Measurements from ENCODE around the gene AXL.
"Not testable (repeated sequence)": the region's sequence is repeated elsewhere in the genome, so short reads cannot be mapped to it uniquely, and the experiment has no call there.

The AXL gene

GRCh38 chr19:41206926-41207750, 11.9 kb upstream of the AXL start:
- DNase-seq, result no peak

GRCh38 chr19:41214161-41214560, 4.9 kb upstream of the AXL start:
- DNase-seq, result no peak

- DNase-seq, result no peak
These were observed 1.3 kb upstream of the AXL start for GRCh38 chr19:41217741-41218140.

DNA sequence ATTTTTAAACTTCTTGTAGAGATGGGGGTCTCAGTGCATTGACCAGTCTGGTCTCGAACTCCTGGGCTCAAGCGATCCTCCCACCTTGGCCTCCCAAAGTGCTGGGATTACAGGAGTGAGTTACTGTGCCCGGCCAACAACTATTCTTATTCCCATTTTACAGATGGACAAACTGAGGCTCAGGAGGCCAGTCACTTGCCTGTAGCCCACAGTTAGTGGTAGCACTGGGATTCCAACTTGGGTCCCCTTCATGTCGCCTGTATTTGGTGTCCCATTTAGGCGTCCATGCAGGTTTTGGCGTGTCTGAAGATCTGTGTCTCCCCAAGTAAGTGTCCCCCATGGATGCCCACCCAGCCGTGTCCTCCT, 791 bp upstream of the AXL start:
- DNase-seq, result no peak

DNA sequence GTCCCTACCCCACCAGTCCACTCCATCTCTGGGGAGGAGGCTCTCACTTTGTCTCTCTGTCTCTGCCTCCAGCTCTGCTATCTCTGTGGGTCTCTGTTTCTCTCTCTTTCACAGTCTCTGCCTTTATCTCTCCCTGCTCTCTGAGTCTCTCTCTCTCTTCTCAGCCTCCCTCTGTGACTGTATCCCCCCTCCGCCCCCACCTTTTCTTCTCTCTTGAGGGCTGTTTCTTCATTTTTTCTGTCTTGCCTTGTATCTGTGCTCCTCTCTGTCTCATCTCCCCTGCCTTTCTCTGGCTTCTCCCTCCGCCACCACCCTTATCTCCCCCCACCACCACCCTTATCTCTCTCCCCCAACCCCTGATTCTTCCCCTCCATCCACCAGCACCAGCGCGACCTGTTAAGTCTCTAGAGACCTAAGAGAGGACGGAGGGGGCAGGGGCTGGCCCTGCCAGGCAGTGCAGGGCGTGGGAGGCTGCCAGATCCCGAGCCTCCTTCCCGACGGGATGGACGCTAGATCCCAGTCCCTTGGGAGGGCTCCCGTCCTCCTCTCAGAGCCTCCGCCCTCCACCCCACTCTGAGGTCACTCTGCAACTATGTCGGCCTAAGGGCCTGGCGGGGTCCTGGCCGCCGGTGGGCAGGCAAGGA, 1.0 kb downstream of the AXL start:
- no peak for DNase-seq

DNA sequence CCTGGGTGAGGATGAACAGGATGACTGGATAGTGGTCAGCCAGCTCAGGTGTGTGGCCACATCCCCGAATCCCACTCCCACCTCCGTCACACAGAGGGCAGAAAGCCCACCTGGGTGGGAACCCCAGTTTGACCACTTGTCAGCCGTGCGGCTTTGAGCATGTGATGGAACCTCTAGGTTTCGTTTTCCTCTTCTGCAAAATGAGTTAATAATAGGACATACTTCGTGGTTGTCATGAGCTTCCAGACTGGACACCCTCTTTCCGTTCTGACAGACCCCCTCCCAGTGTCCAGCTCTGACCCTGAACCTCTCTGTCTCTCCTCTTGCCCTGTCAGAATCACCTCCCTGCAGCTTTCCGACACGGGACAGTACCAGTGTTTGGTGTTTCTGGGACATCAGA, 1.8 kb downstream of the AXL start:
- DNase-seq, result no peak

GRCh38 chr19:41221514-41222205, 2.6 kb downstream of the AXL start:
- no peak for DNase-seq

GRCh38 chr19:41222240-41222639, 3.2 kb downstream of the AXL start:
- no peak for DNase-seq

DNA sequence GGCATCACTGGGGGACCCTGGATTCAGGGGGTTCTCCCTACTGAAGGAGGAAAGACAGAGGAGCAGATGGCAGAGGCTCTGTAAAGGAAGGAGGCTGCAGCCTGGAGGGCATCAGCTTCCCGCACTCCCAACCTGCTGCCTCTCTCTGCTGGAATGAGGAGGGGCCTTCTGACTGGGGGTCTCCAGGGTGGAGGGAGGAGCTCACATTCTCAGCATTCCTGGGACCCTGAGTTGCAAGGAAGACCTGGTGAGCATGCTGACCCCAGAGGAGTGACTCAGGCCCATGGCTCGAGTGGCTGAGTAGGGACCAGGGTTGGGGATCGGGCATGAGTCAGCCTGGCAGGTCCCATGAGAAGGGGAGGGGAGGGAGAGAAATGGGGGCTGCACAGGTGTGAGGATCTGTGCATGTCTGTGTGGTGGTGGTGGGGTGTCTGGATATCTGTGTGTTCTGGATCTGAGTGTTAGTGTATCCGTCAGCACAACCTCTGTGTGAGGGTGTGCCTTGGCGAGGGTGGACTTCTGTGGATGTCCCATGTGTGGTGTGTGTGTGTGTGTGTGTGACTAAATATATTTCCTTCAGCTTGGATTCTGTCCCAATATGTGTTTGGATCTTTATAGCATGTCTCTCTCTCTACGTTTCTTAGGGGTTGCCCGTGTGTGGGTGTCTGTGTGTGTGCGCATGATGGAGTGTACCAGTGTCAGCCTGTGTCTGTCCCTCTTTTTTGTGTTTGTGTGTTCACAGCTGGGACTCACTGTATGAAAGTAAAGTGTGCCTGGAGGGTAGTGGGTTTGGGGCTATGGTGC, 4.6 kb downstream of the AXL start:
- no peak for DNase-seq

DNA sequence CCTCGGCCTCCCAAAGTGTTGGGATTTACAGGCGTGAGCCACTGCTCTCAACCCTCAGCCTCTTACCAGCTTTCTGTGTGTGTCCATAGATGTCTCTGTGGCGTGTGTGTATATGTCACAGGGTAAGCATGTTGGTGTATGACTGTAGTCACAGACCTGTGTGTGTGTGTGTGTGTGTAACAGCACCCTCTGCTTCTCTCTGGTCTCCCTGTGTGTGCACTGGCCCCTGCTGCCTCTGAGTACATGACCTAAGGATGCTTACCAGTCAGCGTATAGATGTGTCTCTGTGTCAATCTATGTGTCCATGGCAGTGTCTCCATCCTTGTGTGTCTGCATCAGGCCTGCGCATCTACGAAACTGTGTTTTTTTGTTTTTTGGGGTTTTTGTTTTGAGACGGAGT, 5.6 kb downstream of the AXL start:
- no peak for DNase-seq

- DNase-seq, result peak in 1 of 2 donors; percentile 39
These were observed 6.4 kb downstream of the AXL start for GRCh38 chr19:41225238-41226052.

DNA sequence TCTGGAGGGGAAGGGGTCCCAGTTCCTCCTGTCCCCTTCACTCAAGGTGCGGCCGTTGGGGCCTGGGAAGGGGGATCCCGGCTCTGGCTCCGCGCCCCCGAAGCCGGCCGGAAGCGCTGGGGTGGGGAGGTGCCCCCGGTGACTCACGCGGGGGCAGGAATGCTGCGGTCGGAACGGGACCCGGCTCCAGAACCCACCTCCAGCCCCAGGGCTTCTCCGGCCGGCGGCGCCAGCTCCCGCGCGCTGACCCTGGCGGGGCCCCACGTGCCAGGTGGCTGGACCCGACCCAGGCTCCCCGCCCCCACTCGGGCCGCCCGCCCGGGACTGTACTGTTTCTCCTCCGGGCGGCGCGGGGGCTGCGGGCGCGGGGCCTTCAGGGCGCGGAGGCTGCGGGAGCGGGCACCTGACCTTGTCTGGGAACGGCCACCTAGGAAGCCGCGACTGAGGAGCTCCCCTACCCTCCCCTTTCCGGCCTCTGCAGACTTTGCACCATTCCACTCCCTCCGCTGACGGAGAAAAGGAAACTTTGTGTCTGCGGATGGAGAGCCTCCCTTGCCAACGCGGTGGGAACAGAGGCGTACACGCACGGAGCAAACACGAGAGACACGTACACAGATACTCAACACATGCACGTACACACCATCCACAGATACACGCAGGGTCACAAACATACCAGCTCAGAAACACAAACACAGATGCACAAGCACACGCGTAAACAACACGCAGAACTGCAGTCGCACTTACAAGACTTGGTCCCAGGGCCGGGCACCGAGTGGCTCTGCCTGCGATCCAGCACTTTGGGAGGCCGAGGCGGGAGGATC, 7.2 kb downstream of the AXL start:
- peak; percentile 10 to 19 for DNase-seq

DNA sequence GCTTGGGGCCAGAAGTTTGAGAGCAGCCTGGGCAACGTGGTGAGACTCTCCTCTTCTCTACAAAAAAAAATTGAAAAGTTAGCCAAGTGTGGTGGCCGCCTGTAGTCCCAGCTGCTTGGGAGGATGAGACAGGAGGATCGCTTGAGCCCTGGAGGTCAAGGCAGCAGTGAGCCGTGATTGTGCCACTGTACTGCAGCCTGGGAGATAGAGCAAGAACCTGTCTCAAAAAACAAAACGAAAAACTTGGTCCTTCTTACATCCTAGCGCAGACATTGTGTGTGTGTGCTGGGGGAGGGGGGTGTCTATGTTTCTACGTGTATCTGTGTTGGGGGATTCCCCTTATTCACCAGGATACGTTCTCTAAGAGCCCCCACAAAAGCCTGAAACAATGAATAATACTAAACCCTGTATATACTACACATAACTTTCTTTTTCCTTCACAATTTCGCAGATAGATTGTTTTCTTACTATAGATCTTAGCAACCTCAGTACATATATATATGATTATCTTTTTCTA, 7.9 kb downstream of the AXL start:
- DNase-seq, result no peak

GRCh38 chr19:41228486-41228885, 9.5 kb downstream of the AXL start:
- no peak for DNase-seq

DNA sequence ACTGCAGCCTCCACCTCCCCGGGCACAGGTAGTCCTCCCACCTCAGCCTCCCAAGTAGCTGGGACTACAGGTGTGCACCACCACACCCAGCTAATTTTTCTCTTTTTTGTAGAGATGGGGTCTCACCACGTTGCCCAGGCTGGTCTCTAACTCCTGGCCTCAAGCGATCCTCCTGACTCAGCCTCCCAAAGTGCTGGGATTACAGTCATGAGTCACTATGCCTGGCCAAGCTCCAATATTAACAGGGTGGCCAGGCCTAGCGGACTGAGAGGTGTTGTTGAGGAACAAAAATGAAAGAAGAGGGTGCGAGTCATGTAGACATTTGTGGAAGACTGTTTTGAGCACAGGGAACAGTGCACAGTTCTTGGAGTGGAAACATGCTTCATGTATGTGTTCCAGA, 10.3 kb downstream of the AXL start:
- DNase-seq, result not testable (repeated sequence)

DNA sequence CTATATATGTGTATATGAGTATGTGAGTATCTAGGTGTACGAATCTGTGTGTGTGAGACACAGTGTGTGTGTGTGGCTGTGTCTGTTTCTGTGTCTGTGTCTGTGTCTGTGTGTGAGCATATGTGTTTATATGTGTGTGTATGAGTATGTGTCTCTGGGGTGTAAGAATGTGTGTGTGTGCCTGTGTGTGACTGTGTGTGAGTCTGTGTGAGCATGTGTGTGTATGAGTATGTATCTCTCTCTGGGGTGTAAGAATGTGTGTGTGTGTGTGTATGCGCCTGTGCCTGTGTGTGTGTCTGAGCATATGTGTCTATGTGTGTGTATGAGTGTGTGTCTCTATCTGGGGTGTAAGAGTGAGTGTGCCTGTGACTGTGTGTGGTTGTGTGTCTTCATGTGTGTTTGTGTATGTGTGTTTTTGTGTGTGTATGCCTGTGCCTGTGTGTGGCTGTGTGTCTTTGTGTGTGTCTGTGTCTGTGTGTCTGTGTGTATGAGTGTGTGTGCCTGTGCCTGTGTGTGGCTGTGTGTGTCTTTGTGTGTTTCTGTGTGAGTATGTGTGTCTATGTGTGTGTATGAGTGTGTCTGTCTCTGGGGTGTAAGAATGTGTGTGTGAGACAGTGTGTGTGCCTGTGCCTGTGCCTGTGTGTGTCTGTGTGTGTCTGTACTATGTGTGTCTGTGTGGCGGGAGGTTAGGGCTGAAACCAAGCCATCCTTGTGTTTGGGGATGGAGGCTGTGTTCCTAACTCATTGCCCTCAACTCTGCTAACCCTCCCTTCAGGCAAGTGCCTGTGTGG, 11.2 kb downstream of the AXL start:
- no peak for DNase-seq

- no peak for DNase-seq
These were observed 13.7 kb downstream of the AXL start for GRCh38 chr19:41232686-41233085.

- DNase-seq, result peak; percentile 9 to 46
These were observed 14.8 kb downstream of the AXL start for GRCh38 chr19:41233748-41234240.

DNA sequence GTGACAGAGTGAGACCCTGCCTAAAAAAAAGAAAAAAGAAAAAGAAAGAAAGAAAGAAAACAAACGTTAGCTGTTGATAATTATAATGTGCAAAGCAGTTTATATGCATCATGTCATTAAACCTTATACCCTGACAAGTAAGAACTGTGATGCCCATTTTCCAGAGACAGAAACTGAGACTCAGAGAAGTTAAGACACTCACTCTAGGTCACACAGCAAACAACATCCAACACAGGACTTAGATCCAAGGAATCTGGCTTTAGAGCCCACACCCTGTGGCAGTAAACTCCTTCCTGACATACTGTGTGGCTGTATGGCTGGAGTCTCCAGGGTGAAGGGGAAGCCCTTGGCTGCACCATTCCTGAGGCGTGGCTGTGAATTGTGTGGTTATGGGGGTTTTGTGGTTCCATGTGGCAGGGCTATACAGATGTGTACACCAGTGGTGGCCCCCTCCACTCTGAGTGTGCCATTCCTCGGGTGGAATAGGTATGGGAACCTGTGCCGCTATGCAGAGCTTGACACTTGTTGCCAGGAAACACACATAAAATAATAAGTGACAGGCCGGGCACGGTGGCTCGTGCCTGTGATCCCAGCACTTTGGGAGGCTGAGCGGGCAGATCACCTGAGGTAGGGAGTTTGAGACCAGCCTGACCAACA, 15.6 kb downstream of the AXL start:
- no peak for DNase-seq

DNA sequence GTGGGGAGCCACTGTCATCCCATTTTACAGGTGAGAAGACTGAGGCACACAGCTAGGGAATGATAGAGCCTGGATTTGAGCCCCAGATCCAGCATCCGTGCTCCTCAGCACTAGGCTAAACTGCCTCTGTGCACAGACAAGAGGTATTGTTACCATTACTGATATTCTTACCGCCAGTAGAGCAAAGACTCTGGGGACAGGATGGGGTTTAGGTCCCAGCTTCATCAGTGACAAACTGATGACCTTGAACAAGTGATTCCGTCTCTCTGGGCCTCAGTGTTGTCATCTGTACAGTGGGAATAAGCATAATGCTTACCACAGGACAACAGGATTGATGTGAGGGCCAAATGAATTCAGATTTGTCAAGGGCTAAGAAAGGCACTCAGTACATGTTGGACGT, 16.5 kb downstream of the AXL start:
- DNase-seq, result no peak
